GM21360 (cell line): ENCODE measurements around the gene PFN1.

Source experiments
- ATAC-seq: cut with Tn5 transposase; IDR thresholded peaks from one replicate; pipeline ENCODE4 v1.9.1; 2021; ENCODE audit warnings: mild to moderate bottlenecking, moderate library complexity; ENCODE audit not compliant: unreplicated experiment

Gene PFN1

DNA sequence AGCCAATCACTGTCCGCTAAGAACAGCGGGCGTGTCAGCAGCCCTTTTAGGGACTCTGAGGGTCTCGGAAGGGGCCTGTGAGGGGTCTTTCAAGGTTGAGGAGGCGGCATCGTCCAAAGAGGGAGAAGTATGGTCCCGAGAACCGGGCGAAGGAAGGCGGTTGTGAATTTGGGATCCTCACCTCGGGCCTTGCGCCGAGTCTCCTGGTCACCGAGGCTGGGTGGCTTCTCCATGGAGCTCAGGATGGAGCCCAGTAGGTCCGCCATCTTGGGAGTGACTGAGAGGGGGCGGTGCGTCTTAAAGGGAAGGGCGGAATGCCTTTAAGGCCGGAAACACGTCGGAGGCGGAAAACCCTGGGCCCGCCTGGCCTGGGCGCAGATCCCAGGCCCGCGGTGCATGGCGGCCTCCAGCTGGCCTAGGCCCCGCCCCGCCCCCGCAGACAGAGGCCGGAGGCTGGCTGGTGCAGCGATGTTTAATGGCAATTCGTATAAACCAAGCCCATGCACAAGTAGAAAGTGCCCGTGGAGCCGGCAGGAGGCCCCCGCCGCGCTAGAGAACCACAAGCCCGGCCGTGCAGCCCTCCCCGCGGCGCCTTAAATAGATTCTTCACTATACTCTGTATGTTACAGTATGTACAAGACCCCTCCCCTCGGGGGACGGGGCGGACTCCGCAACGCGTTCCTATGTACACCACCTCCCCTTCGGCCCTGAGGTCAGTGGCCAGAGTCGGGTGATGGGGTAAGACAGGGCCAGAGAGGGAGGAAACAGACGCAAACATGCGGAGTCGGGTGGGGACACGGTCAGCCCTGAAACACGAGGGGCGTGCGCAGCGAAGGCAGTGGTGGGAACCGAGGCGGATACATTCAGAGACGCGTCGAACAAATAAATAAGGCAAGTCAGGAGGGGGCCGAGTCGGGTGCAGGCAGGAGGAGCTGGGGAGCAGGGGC lies 19.5 kb upstream of the PFN1 start, which contains the start of gene SPAG7:
Gene SPAG7, minus strand, starts transcription at position 279 of the 947 bp plus-strand sequence. Its CDS starts 13 bp downstream, at position 266.
- ATAC-seq: peak; percentile 53

DNA sequence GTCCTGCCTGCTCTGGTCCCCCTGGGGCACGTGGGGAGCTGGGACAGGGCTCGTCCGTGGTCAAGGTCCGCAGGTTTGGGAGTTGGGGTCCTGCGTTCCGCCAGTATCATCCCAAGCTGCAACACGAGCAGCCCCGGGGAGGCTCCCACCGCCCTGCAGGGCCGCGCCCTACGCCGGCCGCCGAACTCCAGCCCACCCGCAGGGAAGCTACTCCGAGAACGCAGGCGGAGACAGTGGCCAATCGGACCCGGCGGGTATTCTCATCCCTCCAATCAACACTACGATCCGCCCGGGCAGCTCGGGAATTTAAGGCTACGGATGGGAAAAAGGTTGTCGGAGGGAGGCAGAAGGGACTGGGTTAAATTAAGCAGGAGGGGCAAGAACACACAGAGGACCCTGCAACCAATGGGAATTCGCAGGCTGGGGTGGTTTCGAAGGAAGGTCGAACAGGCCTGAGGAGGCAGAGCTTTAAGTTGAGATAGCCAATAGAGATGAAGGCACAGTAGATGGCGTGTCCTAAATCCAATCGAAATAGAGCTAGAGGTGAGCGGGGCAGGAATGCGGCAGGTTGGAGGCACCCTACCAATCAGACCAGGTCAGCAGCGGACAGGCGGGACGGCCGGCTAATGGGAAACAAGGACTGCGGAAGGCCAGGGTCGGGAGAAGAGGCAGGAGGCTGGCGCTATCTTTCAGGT lies 18.7 kb upstream of the PFN1 start:
- peak; percentile 69 for ATAC-seq

DNA sequence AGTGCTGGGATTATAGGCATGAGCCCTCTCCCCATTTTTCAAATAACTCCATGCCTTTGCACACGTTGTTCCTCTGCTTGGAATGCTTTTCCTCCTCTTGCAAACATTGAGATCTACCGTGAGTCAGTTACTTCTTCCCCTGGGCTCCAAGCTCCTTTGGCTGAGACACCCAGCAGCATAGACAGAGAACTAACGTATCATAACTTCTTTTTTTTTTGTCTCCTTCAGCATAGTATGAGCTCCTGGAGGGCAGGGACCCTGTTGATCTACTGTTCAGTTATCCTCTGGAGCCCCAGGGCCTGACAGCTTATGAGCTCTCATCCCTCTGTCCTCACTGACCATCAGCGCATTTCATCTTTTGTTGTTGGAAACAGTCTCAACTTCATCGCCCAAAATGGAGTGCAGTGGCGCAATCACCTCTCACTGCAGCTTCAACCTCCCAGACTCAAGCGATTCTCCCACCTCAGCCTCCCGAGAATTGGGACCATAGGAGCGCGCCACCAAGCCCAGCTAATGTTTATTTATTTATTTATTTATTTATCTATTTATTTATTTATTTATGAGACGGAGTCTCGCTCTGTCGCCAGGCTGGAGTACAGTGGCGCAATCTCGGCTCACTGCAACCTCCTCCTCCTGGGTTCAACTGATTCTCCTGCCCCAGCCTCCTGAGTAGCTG lies 17.1 kb upstream of the PFN1 start:
- no peak for ATAC-seq

DNA sequence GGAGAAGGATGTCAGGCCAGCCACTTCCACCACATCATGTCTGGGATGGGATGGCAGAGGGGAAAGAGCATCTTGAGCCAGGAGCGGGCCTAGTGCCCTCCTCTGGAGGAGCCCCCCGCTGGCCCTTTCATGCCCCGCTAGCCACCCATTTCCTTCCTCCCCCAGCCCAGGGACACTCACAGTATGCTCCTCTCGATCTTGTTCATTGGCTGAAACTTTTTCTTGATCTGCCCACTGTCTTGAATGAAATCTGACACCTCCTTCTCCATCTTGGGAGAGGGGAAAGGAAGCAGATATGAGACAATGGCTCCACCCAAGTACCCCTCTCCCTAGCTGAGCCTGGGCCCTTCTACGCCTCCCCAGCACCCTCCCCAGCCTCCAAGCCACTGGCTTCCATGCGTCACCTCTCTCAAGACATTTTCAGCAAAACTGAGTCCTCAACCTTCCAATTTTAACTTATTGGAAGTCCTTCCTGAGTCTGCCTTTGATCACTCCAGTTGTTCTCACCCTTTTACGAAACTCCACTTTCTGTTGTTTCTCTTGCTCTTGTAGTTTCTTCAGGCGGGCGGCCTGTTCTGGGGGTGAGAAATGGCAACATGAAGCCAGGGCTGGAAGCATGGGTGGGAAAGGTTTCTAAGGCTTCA lies 12.1 kb upstream of the PFN1 start:
- ATAC-seq: no peak

DNA sequence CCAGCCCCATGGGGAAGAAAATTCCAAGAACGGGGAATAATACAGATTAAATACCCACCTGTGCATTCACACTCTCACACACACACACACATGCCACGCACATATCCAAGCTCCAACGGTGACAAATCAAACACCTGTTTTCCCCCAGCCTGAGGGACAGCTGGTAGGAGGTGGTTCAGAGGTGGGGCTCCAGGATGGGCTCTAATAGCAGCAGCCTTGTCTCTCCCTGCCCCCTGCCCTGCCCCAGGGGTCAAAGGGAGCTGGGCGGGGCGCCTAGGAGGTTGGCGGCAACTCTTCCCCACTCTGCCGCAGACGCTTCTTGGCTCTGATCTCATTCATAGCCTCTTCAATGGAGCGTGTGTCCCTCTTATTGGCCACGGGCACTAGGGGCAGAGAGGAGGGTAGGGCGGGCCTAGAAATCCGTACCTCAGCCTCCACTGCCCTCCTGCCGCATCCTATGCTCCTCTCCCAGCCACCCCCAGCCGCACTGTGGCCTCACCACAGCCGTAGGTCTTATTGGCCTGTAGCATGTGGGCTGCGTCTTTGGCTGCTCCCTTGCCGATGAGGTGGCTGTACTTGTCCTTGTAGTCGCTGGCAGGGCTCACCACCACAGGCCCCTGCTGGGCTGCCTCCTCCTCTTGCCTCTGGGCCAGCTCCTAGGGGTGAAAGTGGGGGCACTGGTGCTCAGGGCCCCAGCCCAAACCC lies 11.1 kb upstream of the PFN1 start:
- no peak for ATAC-seq

DNA sequence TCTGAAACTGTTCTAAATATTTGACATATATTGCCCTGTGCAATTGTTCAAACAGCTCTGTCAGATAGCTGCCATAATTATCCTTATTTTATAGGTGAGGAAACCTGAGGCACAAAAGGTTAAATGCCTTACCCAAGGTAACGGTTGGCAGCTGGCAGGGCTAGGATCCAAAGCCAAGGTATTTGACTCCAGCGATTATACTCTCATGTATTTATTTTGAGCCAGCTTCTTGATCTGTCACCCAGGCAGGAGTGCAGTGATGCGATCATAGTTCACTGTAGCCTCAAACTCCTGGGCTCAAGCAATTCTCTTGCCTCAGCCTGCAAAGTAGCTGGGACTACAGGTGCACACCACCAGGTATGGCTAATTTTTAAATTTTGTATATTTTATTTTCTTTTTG lies 9.8 kb upstream of the PFN1 start:
- ATAC-seq: no peak

DNA sequence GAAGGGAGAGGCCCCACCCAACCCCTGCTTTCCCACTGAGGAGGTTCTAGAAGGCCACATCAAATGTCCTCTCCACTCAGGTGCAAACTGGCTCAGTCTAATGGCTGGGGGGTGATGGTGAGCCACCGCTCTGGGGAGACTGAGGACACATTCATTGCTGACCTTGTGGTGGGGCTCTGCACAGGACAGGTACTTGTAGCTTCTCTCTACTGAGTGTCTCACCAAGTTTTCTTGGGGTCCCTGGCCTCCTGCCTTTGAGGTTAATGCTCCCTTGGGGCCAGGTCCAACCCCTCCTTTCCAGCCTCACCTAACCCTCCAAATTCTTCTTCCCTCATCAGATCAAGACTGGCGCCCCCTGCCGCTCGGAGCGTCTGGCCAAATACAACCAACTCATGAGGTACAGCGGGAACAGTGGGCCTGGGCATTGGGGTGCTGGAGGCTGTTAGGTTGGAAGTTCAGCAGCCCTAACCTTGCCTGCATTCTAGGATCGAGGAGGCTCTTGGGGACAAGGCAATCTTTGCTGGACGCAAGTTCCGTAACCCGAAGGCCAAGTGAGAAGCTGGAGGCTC lies 8.2 kb upstream of the PFN1 start:
- ATAC-seq: no peak

DNA sequence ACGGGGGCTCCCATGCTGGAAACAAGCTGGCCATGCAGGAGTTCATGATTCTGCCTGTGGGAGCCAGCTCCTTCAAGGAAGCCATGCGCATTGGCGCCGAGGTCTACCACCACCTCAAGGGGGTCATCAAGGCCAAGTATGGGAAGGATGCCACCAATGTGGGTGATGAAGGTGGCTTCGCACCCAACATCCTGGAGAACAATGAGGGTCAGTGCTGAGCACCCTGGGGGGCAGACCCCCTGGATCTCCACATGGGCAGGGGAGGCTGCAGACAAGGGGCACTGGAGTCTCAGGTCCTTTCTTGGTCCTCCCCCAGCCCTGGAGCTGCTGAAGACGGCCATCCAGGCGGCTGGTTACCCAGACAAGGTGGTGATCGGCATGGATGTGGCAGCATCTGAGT lies 6.8 kb upstream of the PFN1 start:
- ATAC-seq: no peak

DNA sequence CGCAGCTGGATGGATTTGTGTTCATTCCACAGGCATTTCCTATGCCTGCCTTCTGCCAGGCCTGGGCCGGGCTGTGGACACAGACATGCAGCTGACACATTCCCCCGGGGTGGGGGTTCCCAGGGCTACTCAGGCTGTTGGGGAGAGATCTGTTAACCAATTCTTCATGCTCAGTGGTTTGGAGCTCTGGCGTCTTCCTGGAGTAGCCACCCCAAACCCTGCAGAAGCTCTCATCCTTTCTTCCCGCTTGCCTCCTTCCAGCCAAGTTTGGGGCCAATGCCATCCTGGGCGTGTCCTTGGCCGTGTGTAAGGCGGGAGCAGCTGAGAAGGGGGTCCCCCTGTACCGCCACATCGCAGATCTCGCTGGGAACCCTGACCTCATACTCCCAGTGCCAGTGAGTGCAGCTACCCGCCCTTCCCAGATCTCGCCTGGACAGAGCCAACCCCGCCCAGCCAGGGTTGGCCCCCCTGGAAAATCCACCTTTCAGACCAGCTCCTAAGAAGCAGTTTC lies 5.2 kb upstream of the PFN1 start:
- no peak for ATAC-seq

DNA sequence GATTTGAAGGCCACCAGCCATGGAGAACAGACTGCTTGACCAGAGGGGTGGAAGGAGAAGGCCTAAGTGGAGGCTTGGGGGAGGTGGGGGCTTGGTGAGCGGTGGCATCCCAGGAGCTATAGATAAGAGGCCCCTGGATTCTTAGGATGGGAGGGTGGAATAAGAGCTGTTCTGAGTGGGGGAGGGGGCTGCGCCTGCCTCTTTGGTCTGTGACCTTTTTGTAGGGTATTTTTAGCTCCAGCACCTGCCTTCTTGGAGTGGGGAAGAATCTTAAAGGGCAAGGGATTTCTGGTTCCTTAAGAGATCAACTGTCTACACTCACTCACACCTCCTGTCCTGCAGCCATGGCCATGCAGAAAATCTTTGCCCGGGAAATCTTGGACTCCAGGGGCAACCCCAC lies 3.2 kb upstream of the PFN1 start:
- ATAC-seq: no peak

DNA sequence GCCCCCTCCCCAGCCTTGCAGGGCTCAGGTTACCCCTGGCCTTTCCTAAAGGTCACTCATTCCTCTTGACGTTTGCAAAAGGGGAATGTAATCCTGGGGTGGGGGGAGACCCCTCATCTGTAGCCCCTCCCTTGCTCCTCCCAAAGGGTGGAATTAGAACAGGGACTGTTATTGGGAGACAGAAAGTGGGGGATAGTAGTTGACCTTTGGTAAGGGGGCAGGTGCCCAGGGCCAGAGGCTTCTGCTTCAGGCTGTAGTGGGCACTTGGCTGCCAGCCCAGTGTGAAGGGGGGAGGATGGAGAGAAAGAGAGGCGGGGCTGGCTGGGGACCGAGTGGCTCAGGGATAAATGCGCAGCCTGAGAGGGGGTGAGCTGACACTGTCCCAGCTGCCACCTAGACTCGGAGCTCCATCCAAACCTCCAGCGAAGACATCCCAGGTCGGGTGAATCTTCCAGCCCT lies 2.4 kb upstream of the PFN1 start, which contains the start of gene ENO3:
Gene ENO3, plus strand, starts transcription at position 374 of the 459 bp plus-strand sequence. CDS start 711 bp downstream, outside the sequence.
- ATAC-seq: no peak

DNA sequence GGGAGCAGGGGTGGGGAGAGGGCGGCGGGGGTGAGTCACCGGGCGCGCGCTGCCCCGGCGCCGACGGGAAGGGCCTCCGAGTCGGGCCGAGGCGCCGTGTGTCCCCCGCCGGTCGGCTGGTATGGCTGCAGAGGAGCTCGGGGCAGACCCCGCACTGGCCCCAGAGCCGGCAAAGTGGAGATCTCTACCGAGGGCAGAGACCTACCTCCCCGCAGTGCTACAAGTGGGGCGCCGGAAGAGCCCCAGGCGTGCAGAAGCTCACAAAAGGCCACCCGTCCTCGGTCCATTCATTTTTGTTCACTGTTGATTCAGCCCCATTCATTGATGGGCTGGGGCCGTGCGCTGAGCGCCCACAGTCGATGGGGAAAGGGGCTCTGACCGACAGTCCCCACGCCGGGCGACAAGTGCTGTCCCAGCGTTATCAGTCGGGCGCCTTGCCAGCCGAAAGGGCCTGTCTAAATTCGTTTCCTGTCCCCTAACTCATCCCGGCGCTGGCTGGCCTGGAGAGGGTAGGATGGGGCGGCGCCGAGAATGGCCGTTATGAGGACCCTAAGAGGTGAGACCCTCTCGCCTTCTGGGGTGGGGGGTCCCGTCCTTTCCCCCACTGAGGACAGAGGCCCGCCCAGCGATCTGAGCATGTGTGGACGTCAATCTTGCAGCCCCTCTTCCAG lies 1.9 kb upstream of the PFN1 start:
- ATAC-seq: peak; percentile 13

DNA sequence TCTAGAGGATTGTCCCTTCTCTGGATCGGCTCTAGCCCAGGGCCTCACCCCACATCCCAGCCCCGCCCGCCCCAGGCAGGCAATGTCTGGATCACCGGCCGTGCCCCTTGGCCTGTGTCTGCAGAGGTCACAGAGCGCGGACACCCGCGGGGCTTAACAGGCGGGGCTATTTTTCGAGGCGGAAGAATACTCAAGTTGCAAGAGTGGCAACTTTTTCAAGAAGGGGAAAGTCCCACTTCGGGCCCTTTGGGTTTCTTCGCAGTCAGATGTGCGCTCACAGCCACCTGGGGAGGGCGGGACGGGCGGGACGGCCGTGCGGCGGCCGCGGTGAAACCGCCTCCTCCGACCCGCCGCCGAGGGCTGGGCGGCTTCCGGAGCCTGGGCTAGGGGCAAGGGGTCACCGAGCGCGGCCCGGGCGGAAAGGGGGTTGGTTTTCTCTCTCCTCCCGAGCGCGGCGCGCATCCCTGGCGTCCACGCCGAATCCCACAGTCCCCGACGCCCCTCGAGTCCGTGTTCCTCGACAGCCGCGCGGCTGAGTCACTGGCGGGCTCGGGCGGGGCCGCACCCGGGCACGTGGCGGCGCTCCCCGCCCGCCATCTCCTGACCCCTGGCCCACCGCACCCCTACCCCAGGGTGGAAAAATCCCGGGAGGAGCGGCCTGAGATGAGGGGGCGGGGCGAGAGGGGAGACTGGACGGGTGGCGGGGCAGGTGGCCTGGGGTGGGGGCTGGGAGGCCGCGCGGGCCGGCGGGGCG lies 1.2 kb upstream of the PFN1 start:
- peak; percentile 19 for ATAC-seq

DNA sequence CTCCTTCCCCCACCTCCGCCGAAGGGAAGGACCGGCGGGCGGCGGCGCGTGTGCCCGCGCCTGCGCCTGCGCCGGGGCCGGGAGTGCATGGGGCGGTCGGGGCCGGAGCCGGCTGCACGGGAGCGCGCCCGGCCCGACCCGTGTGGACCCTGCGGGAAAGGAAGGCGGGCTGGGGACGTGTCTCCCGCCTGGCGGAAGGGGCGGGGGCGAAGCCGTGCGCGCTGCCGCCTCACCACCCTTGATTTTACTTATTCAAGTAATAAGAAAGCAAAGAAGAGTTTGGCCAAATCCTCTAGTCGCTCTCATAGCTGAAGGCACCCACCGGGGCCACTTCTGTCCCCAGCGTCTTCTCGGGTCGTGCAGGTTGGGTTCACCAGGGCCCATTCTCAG lies 596 bp upstream of the PFN1 start:
- peak; percentile 31 for ATAC-seq

DNA sequence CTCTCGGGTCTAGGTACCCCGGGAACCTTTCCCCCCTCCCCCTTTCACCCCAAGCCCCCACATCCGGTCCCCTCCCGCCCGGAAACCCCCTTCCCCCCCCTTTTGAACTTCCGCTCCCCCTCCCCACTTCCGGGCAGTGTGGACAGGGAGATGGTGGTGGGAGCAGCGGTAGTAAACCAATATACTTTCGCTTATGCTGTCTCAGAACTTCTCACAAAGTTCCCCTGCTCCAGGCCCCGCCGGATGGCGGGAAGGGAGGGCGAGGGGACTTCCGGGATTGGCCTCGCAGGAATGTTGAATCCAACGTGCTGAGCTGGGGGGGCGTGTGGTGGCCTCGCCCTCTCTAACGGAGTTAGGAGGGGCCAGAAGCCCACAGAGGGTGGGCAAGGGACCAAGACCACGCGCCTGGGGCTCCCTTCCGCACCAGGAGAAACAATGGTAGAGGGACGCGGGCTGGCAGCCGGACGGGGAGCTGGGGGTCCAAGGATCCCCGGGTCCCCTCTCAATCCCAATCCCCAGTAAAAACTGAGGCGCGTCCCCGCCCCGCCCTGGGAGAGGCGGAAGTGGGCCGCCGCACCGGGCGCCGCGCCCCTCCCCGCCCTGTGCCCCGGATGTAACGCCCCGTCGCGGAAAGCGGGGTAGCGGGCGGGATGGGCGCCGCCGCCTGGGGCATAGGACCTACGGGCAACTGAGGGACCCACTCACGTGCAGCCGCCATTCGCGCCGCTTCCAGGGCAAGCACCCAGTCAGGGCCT lies 742 bp downstream of the PFN1 start:
- ATAC-seq: no peak

DNA sequence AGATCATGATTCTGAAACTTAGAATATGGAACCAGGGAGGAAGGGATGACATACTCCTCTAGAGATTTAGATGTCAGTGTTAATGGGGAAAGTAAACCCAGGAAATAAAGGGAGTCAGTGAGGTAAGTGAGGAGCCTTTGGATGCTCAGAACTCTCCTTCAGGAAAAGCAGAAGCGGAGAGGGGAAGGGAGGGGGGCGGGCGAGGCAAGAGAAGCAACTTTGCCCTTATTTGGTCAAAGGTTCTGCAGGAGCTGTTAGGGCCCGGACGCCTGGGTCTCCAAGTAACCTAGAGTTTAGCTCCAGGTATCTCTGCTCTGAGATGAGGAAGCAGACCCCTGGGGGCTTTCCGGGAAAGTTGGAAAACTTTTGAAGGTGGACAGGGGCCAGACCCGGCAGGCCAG lies 1.3 kb downstream of the PFN1 start:
- ATAC-seq: no peak

DNA sequence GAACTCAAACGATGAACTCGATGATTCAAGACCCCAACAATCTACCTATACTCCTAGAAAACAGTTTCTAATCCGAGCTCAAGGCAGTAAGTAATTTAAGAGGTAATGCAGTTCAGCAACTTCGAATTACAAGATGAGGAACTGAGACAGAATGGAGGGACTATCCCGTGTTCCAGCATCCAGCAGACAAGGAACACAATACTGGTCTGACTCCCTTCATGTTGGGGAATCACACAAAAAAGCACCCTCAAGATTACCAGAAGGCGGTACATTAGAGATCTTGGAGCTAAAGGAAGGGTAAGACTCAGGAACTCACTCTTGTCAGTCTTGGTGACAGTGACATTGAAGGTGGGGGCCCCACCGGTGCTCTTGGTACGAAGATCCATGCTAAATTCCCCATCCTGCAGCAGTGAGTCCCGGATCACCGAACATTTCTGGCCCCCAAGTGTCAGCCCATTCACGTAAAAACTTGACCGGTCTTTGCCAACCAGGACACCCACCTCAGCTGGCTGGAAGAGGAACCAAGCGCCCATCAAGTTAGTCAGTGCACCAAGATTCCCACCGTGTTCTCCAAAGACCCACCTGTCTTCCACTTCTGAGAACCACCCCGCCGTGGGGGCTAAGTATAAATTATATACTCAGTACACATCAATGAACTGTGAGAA lies 1.9 kb downstream of the PFN1 start:
- no peak for ATAC-seq
